ENCODE measurements around the gene KLK14.

Gene KLK14

GRCh38 chr19:51082611-51083010, at the start of gene KLK14:
TSS of gene KLK14 (minus strand) at chr19:51082887. CDS start at chr19:51082614, 273 bp downstream.
- no peak for DNase-seq

- DNase-seq = no peak
Measured at GRCh38 chr19:51131780-51132680, 49.3 kb upstream of the KLK14 start.

- DNase-seq = no peak
Measured at GRCh38 chr19:51129716-51130115, 47.0 kb upstream of the KLK14 start.

GRCh38 chr19:51128227-51128626, 45.5 kb upstream of the KLK14 start:
- no peak for DNase-seq

- no peak for DNase-seq
Measured at GRCh38 chr19:51127755-51128154, 45.1 kb upstream of the KLK14 start.

- DNase-seq = no peak
Measured at GRCh38 chr19:51127032-51127431, 44.3 kb upstream of the KLK14 start.

- no peak for DNase-seq
Measured at GRCh38 chr19:51125421-51126075, 42.9 kb upstream of the KLK14 start.

GRCh38 chr19:51124729-51125128, 42.0 kb upstream of the KLK14 start, which contains the start of gene SIGLEC9:
TSS of gene SIGLEC9 (plus strand) at chr19:51124906. CDS start at chr19:51124975, 69 bp downstream.
- peak; percentile 9 for DNase-seq

GRCh38 chr19:51124216-51124615, 41.5 kb upstream of the KLK14 start:
- DNase-seq = no peak

GRCh38 chr19:51123802-51124201, 41.1 kb upstream of the KLK14 start:
- no peak for DNase-seq

GRCh38 chr19:51123381-51123800, 40.7 kb upstream of the KLK14 start:
- peak; percentile 38 for DNase-seq

GRCh38 chr19:51122112-51122981, 39.7 kb upstream of the KLK14 start:
- DNase-seq = no peak

- no peak for DNase-seq
Measured at GRCh38 chr19:51121257-51121656, 38.6 kb upstream of the KLK14 start.

GRCh38 chr19:51120160-51120559, 37.5 kb upstream of the KLK14 start:
- no peak for DNase-seq

- no peak for DNase-seq
Measured at GRCh38 chr19:51119611-51120010, 36.9 kb upstream of the KLK14 start.

- DNase-seq = no peak
Measured at GRCh38 chr19:51119101-51119500, 36.4 kb upstream of the KLK14 start.

- no peak for DNase-seq
Measured at GRCh38 chr19:51116736-51117286, 34.1 kb upstream of the KLK14 start.

- DNase-seq = no peak
Measured at GRCh38 chr19:51114087-51114729, 31.5 kb upstream of the KLK14 start.

- no peak for DNase-seq
Measured at GRCh38 chr19:51111606-51112005, 28.9 kb upstream of the KLK14 start.

- DNase-seq = no peak
Measured at GRCh38 chr19:51110666-51110971, 27.9 kb upstream of the KLK14 start.

- DNase-seq = no peak
Measured at GRCh38 chr19:51108805-51109146, 26.1 kb upstream of the KLK14 start.

- DNase-seq = peak; percentile 99
Measured at GRCh38 chr19:51108066-51108804, 25.5 kb upstream of the KLK14 start, which contains the start of gene CTU1. TSS of gene CTU1 (minus strand) at chr19:51108409. CDS start at chr19:51104569, 3,840 bp downstream.
